Rectal smooth muscle tissue (tissue), 1 donor: ENCODE results near the gene FXYD3.

ENCODE experiments used
- H3K27ac ChIP-seq: one replicate; pipeline ENCODE4 v1.7.0; 2013; ENCODE audit warnings: low read depth, low read length, inconsistent platforms
- H3K27me3 ChIP-seq: one replicate; pipeline ENCODE4 v1.7.0; 2013; ENCODE audit warnings: low read length; ENCODE audit not compliant: control insufficient read depth, insufficient read depth
- H3K36me3 ChIP-seq: one replicate; pipeline ENCODE4 v1.7.0; 2013; ENCODE audit warnings: low read length; ENCODE audit not compliant: control insufficient read depth, insufficient read depth
- H3K4me1 ChIP-seq: one replicate; pipeline ENCODE4 v1.7.0; 2013; ENCODE audit warnings: low read length; ENCODE audit not compliant: control insufficient read depth, insufficient read depth
- H3K4me3 ChIP-seq: one replicate; pipeline ENCODE4 v1.7.0; 2013; ENCODE audit warnings: low read length
- H3K9ac ChIP-seq: one replicate; pipeline ENCODE4 v1.7.0; 2013; ENCODE audit warnings: low read length

Gene FXYD3

GRCh38 chr19:35169221-35169995, 53.8 kb downstream of the FXYD3 start:
- no peak overlapping the region for H3K9ac ChIP-seq
- H3K4me3 ChIP-seq: no peak overlapping the region
- H3K27me3 ChIP-seq: no peaks in the 10 kb centered on the region
- peaks cover 5% of the 10 kb centered on the region for H3K36me3 ChIP-seq
- H3K27ac ChIP-seq: no peak overlapping the region
- no peaks in the 10 kb centered on the region for H3K4me1 ChIP-seq

DNA sequence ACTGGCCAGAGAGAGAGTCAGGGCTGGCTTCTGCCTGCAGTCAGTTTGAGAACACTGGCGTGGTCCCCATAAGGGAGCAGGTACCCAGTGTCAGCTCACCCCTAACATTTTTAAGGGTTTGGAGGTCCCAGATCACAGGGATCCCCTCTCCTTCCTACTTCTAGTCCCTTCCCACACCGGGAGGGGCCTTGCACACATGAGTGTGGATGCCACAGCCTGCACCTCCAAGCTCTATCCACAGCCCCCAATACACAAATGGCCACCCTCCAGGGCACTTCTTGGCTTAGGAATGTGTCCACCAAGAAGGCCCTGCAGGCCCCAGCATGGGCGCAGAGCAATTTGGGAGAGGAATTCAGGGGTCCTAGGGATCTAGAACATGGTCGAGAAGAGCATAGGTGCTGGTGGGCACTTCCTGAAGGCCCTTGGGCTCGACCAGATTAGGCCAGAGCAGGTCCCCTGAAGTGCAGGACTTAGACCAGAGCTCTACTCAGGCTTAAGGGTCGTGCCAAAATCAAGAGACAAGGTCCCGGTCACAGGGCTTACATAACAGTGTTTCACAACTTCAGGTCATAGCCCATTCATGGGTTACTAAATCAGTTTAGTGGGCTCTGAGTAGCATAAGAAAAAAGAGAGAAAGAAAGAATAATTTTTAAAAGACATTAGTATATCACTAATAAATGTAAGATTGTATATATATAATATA, 54.9 kb downstream of the FXYD3 start:
- H3K4me3 ChIP-seq: no peak overlapping the region
- H3K9ac ChIP-seq: no peak overlapping the region
- no peak overlapping the region for H3K27ac ChIP-seq
- H3K36me3 ChIP-seq: peaks cover 5% of the 10 kb centered on the region
- H3K4me1 ChIP-seq: no peaks in the 10 kb centered on the region
- H3K27me3 ChIP-seq: no peaks in the 10 kb centered on the region

GRCh38 chr19:35171730-35172129, 56.1 kb downstream of the FXYD3 start:
- no peaks in the 10 kb centered on the region for H3K36me3 ChIP-seq
- H3K4me3 ChIP-seq: no peak overlapping the region
- no peaks in the 10 kb centered on the region for H3K4me1 ChIP-seq
- H3K27me3 ChIP-seq: no peaks in the 10 kb centered on the region
- H3K27ac ChIP-seq: no peak overlapping the region
- no peak overlapping the region for H3K9ac ChIP-seq
